ENCODE measurements around the gene FIGNL1.

Gene FIGNL1

DNA sequence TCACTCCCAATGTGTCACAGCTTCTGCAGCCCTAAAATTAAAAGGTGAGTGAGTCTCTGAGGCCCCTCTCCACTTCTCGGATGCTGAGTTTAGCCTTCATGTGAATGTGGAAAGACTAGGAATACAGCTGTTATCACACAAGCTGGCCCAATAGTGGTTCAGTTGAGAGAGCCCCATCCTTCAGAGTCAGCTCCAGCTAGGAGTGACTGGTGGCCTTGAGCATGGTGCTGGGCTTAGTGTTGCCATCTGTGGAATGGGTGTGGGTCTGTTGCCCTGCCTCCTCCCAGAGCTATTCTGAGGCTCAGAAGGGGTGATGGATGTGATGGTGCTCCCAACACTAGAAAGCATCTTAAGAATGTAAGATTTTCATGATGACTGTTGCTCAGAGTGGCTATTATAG is 55.8 kb downstream of the FIGNL1 start:
- Histone ChIP-seq H3K36me3 (replicated peaks) (no peaks in the 10 kb centered on the region), H3K4me1 (no peaks in the 10 kb centered on the region)
- in situ Hi-C loops (cut with MboI; ENCODE audit: low sequenced_read_pairs), result no loop called here

More for the DNA sequence above, 55.8 kb downstream of the FIGNL1 start:
- no peaks in the 10 kb centered on the region for H3K27me3 ChIP-seq (ENCODE audit: low read depth)
- DNase-seq (ENCODE audit: low spot score in 2 of 2), result no peak
- H3K9me3 ChIP-seq, result no peaks in the 10 kb centered on the region
- H3K4me3 ChIP-seq, result no peak overlapping the region

Data from HAP-1 (cell line).